HG02870 (cell line): ENCODE data around the gene ERVMER34-1.

Source experiments
- ATAC-seq: cut with Tn5 transposase; IDR thresholded peaks from one replicate; pipeline ENCODE4 v1.9.1; 2021; ENCODE audit warnings: mild to moderate bottlenecking, moderate library complexity; ENCODE audit not compliant: unreplicated experiment

The ERVMER34-1 gene

GRCh38 chr4:52721968-52722815, 29.0 kb downstream of the ERVMER34-1 start:
- peak; percentile 94 for ATAC-seq

GRCh38 chr4:52718123-52718522, 33.1 kb downstream of the ERVMER34-1 start:
- ATAC-seq = no peak

DNA sequence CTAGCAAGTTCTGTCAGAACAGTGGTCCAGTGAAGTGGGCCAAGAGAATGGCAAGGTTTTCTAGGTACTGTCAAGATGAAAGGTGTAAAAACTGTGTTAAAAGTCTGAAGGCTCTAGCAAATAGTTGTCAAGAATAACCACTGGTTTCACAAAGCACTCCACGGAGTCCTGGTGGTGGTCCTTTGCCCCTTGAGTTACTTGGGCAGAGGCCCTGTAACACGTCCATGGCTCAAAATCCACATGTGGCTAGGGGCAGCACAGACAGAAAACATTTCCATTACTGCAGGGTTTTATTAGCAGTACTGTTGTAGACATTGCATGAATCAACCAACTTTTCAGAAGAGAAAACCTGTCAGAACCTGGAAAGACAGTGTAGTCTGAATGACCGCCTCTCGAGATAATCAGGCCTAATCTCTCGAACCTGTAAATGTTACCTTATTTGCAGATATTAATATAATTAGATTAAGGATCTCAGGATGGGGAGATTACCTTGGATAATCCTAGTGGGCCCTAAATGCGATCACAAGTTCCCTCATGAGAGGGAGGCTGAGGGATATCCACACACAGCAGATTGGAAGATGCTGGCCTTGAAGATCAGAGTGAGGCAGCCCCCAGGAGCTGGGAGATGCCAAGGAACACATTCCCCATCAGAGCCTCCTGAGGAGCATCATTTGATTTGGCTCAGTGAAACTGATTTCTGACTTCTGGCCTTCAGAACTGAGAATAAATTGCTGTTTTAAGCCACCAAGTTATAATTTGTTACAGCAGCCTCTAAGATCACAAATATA, 34.7 kb downstream of the ERVMER34-1 start:
- no peak for ATAC-seq

- ATAC-seq = peak; percentile 30
These were observed 35.3 kb downstream of the ERVMER34-1 start for GRCh38 chr4:52715914-52716313.

DNA sequence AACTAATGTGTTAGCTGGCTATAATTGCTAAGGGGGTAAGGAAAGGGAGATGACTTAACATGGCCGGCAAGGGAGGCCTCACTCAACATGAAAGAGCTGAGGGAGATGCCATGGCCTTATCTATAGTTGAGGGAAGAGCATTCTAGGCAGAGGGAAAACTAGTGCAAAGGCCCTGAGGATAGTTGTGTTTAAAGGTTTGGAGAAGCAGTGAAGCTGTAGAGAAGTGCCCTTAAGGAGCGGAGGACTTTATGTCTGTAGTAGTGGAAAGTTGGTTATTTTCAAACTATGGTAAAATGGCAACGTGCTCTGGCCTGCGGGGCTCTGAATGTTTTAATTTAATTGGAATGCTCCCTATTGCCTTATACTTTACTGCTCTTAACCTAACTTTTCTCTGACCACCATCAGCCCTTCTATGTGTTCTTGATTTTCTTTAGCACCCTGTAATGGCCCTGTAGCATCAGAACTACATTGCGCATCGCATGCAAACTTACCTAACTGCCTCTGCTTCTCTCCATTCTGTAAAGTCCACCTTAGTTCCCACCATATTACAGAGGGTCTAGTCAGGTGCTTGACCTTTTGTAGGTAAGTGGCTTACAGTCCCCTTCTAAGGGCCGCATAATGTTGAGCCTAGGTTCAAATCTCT, 35.8 kb downstream of the ERVMER34-1 start:
- ATAC-seq = no peak

DNA sequence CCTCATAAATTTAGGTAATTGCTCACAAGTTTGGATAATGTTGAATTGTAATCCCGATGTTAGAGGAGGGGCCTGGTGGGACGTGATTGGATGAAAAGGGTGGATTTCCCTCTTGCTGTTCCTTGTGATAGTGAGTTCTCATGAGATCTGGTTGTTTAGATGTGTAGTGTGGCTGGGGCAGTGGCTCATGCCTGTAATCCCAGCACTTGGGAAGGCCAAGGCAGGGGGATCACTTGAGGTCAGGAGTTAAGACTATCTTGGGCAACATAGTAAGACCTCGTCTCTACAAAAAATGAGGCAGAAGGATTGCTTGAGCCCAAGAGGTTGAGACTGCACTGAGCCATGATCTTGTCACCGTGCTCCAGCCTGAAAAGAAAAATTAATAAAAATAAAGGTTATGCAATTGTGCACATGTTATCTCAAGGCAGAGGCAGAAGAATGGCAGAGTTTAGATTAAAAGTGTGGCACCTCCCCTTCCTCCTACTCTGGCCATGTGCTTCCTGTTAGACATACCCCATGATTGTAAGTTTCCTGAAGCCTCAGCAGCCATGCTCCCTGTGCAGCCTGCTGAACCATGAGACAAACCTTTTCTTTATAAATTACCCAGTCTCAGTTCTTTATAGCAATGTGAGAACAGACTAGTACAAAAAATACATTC, 36.5 kb downstream of the ERVMER34-1 start:
- ATAC-seq = no peak

GRCh38 chr4:52713456-52713937, 37.7 kb downstream of the ERVMER34-1 start:
- ATAC-seq = no peak

DNA sequence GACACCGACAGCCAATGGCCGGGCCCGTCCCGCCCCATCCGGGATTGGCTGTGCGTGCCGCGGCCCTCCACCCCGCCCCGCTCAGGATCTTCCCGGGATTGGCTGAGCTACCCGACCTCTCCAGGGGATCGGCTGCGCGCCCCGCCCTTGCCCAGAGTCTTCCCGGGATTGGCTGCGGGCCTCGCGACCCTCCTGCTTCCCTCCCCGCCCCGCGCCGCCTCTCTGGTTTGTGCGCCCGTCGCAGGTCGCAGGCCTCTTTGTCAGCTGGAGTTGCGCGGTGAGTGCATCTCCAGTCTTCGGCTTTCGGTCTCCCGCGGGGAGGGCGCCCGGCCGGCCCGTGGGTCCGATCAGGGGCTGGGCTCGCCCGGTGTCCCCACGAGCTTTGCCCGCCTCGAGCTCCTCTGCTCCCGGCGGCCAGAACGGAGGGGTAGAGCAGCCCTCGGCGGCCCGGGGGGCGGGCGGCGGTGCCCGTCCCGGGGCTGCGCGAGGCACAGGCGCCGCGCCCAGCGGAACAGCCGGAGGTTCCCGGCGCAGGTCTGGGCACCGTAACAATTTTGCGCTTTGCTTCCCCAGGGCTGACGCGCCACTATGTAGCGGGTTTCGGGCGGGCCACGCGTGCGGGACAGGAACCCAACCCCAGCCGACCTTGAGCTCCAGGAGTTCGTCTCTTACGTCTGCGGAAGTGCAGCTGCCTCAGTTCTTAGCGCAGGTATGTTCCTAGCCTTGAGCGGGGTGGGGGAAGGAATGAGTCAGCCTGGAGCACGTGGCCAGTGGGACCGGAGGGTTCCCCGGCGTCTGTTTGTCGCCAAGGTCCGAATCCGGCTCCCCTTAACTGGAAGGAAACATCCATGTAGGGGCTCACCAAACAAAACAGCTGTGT, 38.7 kb downstream of the ERVMER34-1 start:
- peak; percentile 79 for ATAC-seq

- peak; percentile 0 for ATAC-seq
These were observed 39.4 kb downstream of the ERVMER34-1 start for GRCh38 chr4:52711834-52712250.

- no peak for ATAC-seq
These were observed 40.0 kb downstream of the ERVMER34-1 start for GRCh38 chr4:52711272-52711671.

DNA sequence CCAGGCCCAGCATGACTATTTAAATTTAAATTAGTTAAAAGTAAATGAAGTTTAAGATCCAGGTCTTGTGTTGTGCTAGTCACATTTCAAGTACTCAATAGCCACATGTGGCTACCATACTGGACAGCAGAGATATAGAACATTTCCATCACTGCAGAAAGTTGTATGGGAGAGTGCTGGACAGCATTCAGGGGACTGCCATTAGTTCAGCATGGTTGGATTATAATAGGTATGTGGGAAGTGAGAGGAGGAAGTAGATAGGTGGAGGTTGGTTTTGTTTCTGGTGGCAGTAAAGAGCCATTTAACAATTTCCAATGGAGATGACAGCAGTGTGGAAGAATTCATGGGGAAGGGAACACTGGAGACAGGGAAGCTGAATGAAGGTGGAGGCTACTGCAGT, 42.1 kb downstream of the ERVMER34-1 start:
- ATAC-seq = no peak

- ATAC-seq = no peak
These were observed 46.6 kb downstream of the ERVMER34-1 start for GRCh38 chr4:52704661-52705060.

DNA sequence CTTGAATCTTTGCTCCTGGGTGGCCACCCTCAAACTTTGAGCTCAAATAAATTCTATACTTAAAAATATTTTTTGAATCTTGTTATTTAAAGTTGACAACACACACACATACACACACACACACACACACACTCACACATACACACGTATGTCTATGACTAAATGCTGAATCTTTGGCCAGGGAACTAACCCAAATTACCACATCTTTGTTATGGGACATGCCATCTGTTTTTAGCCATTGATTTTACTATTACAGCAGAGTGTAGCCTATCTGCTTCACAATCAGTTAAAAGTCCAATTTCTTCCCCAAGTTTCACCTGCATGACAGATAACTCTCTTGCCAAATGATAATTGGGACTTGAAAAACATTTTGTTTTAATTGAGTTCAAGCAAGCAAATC, 47.1 kb downstream of the ERVMER34-1 start:
- ATAC-seq = no peak

DNA sequence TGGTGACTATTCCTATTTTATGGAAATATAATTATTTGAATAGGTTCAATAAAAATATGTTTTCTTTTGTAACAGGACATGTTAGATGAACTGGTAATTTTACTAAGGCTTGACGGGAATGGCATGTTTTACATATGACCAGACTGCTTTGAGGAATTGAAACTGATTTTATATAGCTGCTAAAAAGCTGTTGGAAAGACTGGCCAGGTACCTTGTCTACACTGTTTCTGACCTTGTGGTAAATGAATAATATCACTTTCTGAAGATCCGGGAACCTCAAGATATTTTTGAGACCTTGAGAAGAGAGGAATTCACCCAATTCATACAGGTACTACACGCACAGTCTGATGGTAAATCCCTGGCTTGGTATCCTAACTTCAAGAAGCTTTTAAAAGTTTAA, 50.0 kb downstream of the ERVMER34-1 start:
- ATAC-seq = peak; percentile 96

- ATAC-seq = no peak
These were observed 56.3 kb downstream of the ERVMER34-1 start for GRCh38 chr4:52694936-52695335.

GRCh38 chr4:52693492-52693891, 57.7 kb downstream of the ERVMER34-1 start:
- ATAC-seq = no peak
